IMR-90 (cell line): ENCODE data around the gene PHETA1. TPM values are rescaled to one million over a fixed set of nuclear protein-coding genes. Genes with fewer than 3 reads are reported as not detected.

Experiments
- ATAC-seq: fragments of 200-7000 bp; cut with Tn5 transposase; 2 replicates; pipeline ENCODE4 v1.9.1; 2020; ENCODE audit warnings: low read depth, mild to moderate bottlenecking, moderate library complexity
- BruUV-seq: library from RNA; stranded (reverse); fragments of 400-500 nt; replicated peaks from 2 replicates; lab custom pipeline; 2021; lab: Mats Ljungman, UMichigan
- CTCF ChIA-PET: fragments of 300-600 bp; formaldehyde crosslinking; extraction: SDS; loops from one replicate; lab custom pipeline; 2021; ENCODE audit warnings: antibody characterized with exemption; lab: Yijun Ruan, JAX
- POLR2A ChIA-PET: fragments of 300-600 bp; sonication (Branson Sonifier 250); formaldehyde crosslinking; loops from one replicate; lab custom pipeline; 2022; ENCODE audit warnings: antibody characterized with exemption; ENCODE audit not compliant: unreplicated experiment; lab: Charles Lee
- DNase-seq: peaks from one replicate; pipeline ENCODE4 v3.0.0; 2013
- H2AFZ ChIP-seq: replicated peaks from 2 replicates; pipeline ENCODE3; 2013; ENCODE audit warnings: low read length, mild to moderate bottlenecking; ENCODE audit not compliant: poor library complexity
- H2AK5ac ChIP-seq: 2 replicates; pipeline ENCODE4 v1.6.1; 2013; ENCODE audit warnings: low read depth, low read length, inconsistent platforms
- H2AK9ac ChIP-seq: replicated peaks from 2 replicates; pipeline ENCODE3; 2013; ENCODE audit warnings: mild to moderate bottlenecking, low read depth, low read length, moderate library complexity; ENCODE audit not compliant: poor library complexity
- H2BK120ac ChIP-seq: 2 replicates; pipeline ENCODE4 v1.6.1; 2013; ENCODE audit warnings: low read depth, low read length, inconsistent platforms
- H2BK15ac ChIP-seq: 3 replicates; pipeline ENCODE4 v1.6.1; 2013; ENCODE audit warnings: low read depth, low read length, inconsistent platforms
- H2BK20ac ChIP-seq: 2 replicates; pipeline ENCODE4 v1.6.1; 2013; ENCODE audit warnings: low read depth, mild to moderate bottlenecking, inconsistent platforms, low read length, moderate library complexity
- H2BK5ac ChIP-seq: 2 replicates; pipeline ENCODE4 v1.6.1; 2013; ENCODE audit warnings: mild to moderate bottlenecking, low read depth, low read length, inconsistent platforms; ENCODE audit not compliant: poor library complexity, severe bottlenecking
- H3K14ac ChIP-seq: replicated peaks from 2 replicates; pipeline ENCODE4 v1.6.1; 2013; ENCODE audit warnings: low read depth, low read length, inconsistent platforms
- H3K18ac ChIP-seq: 2 replicates; pipeline ENCODE4 v1.6.1; 2013; ENCODE audit warnings: low read depth, low read length, control low read depth
- H3K23ac ChIP-seq: 2 replicates; pipeline ENCODE4 v1.6.1; 2013; ENCODE audit warnings: low read depth, low read length, inconsistent platforms
- H3K27ac ChIP-seq: 2 replicates; pipeline ENCODE4 v1.5.1; 2013; ENCODE audit warnings: mild to moderate bottlenecking, control low read depth, low read length; ENCODE audit not compliant: insufficient read depth
- H3K27me3 ChIP-seq: 2 replicates; pipeline ENCODE4 v1.6.1; 2013; ENCODE audit warnings: low read length; ENCODE audit not compliant: control insufficient read depth, insufficient read depth
- H3K36me3 ChIP-seq: 2 replicates; pipeline ENCODE4 v1.6.1; 2013; ENCODE audit warnings: low read length, mixed read lengths; ENCODE audit not compliant: control insufficient read depth, insufficient read depth
- H3K4ac ChIP-seq: 2 replicates; pipeline ENCODE4 v1.6.1; 2013; ENCODE audit warnings: low read depth, low read length, inconsistent platforms
- H3K4me1 ChIP-seq: 2 replicates; pipeline ENCODE4 v1.6.1; 2013; ENCODE audit warnings: low read length, mixed read lengths; ENCODE audit not compliant: control insufficient read depth, insufficient read depth
- H3K4me2 ChIP-seq: 2 replicates; pipeline ENCODE4 v1.6.1; 2013; ENCODE audit warnings: low read depth, mild to moderate bottlenecking, control low read depth, low read length, moderate library complexity
- H3K4me3 ChIP-seq: 2 replicates; pipeline ENCODE4 v1.5.1; 2013; ENCODE audit warnings: low read depth, mild to moderate bottlenecking, control low read depth, low read length, moderate library complexity; ENCODE audit not compliant: insufficient read depth
- H3K56ac ChIP-seq: 2 replicates; pipeline ENCODE4 v1.6.1; 2013; ENCODE audit warnings: low read length, inconsistent platforms; ENCODE audit not compliant: insufficient read depth; ENCODE audit errors: extremely low read depth
- H3K79me1 ChIP-seq, 2 experiments: 2 replicates each; pipeline ENCODE4 v1.6.1; 2013; ENCODE audit warnings: low read length in 2 of 2, inconsistent platforms in 1 of 2, low read depth in 1 of 2
- H3K9ac ChIP-seq: 2 replicates; pipeline ENCODE4 v1.6.1; 2013; ENCODE audit warnings: low read depth, low read length, control low read depth
- H3K9me1 ChIP-seq: 2 replicates; pipeline ENCODE4 v1.6.1; 2013; ENCODE audit warnings: low read length, inconsistent platforms; ENCODE audit not compliant: insufficient read depth
- H3K9me3 ChIP-seq: 2 replicates; pipeline ENCODE4 v1.6.1; 2013; ENCODE audit warnings: low read length; ENCODE audit not compliant: control insufficient read depth, insufficient read depth
- H4K20me1 ChIP-seq: 2 replicates; pipeline ENCODE4 v1.6.1; 2013; ENCODE audit warnings: low read length, inconsistent platforms; ENCODE audit not compliant: insufficient read depth
- H4K5ac ChIP-seq: 2 replicates; pipeline ENCODE4 v1.6.1; 2013; ENCODE audit warnings: mild to moderate bottlenecking, low read depth, low read length, control low read depth
- H4K8ac ChIP-seq, 2 experiments: 2 replicates each; pipeline ENCODE4 v1.6.1; 2013; ENCODE audit warnings: low read depth in 2 of 2, low read length in 2 of 2, control low read depth in 1 of 2, inconsistent platforms in 1 of 2
- H4K91ac ChIP-seq: 2 replicates; pipeline ENCODE4 v1.6.1; 2013; ENCODE audit warnings: low read depth, low read length, inconsistent platforms; ENCODE audit not compliant: insufficient read depth
- BHLHE40 ChIP-seq: fragments of 150-350 bp; IDR thresholded peaks from 2 replicates; pipeline ENCODE4 v1.6.1; 2016; ENCODE audit warnings: mild to moderate bottlenecking, low read depth, low read length
- CEBPB ChIP-seq: IDR thresholded peaks from 2 replicates; pipeline ENCODE4 v1.6.1; 2012; ENCODE audit warnings: low read depth, low read length, improper control_type of control experiment
- FOS ChIP-seq: fragments of 150-350 bp; IDR thresholded peaks from 2 replicates; pipeline ENCODE4 v1.6.1; 2016; ENCODE audit warnings: low read depth, low read length
- MXI1 ChIP-seq: IDR thresholded peaks from 2 replicates; pipeline ENCODE4 v1.6.1; 2012; ENCODE audit warnings: low read depth, mild to moderate bottlenecking, low read length, moderate library complexity, borderline replicate concordance
- NFE2L2 ChIP-seq: fragments of 150-350 bp; IDR thresholded peaks from 2 replicates; pipeline ENCODE4 v1.6.1; 2016; ENCODE audit warnings: low read depth, mild to moderate bottlenecking, low read length
- RFX5 ChIP-seq: IDR thresholded peaks from 2 replicates; pipeline ENCODE4 v1.8.0; 2012; ENCODE audit warnings: low read depth, mild to moderate bottlenecking, low read length, moderate library complexity
- SMC3 ChIP-seq: fragments of 150-350 bp; IDR thresholded peaks from 2 replicates; pipeline ENCODE4 v1.6.1; 2016; ENCODE audit warnings: low read depth, mild to moderate bottlenecking, antibody characterized with exemption, low read length, moderate library complexity
- WGBS, 2 experiments: methylation state at CpG; one replicate each; pipeline versions ENCODE4 v1.1.5 to v1.1.7; 2013; ENCODE audit warnings: missing lambda C conversion rate in 2 of 2; ENCODE audit not compliant: insufficient read length in 1 of 2; ENCODE audit errors: extremely low coverage in 2 of 2; 5-methylcytosine and 5-hydroxymethylcytosine counted together
- dilution Hi-C: fragments of 300-500 bp; cut with HindIII; formaldehyde crosslinking; loops from one replicate; pipeline ENCODE4 v1.14.3; 2018; ENCODE audit warnings: low sequenced_read_pairs; ENCODE audit not compliant: unreplicated experiment
- in situ Hi-C: fragments of 300-500 bp; cut with MboI; formaldehyde crosslinking; loops from 3 replicates; pipeline ENCODE4 v1.14.3; 2019; ENCODE audit warnings: low sequenced_read_pairs, inconsistent platforms, mixed read lengths
- intact Hi-C: fragments of 100-400 bp; cut with micrococcal nuclease; formaldehyde crosslinking; loops from 2 replicates; pipeline ENCODE4 v1.10.0; 2022
- polyA plus RNA-seq, 3 experiments: library from polyadenylated mRNA; depleted of rRNA; stranded (reverse); fragments of >200 nt; gene quantifications; 2 replicates each; pipeline ENCODE4 v1.2.3, GENCODE V29; 2012; ENCODE audit warnings: low replicate concordance in 1 of 3
- total RNA-seq: library from RNA; depleted of rRNA; stranded (reverse); fragments of >200 nt; gene quantifications from 2 replicates; pipeline ENCODE4 v1.2.3, GENCODE V29; 2012

The PHETA1 gene
- total and polyA plus RNA-seq, 2 of the 4 experiments (the other 2 are of a cell fraction) = 3.2 to 6.6 TPM

- BruUV-seq = no TSS peak
Measured at GRCh38 chr12:111384596-111384995, 15.7 kb upstream of the PHETA1 start.

More at GRCh38 chr12:111384596-111384995, 15.7 kb upstream of the PHETA1 start:
- dilution Hi-C loops = no loop called here
- intact Hi-C loops = no loop called here
- H2BK20ac ChIP-seq = no peak overlapping the region
- H2BK120ac ChIP-seq = no peak overlapping the region
- 85% methylated on average over 4 of the region's 5 CpGs; no CpG with 5 or more reads in 1 of the 2 experiments for WGBS, 2 experiments
- no peak overlapping the region for H3K23ac ChIP-seq
- no peak overlapping the region for H2AK5ac ChIP-seq
- H2AK9ac ChIP-seq = no peak overlapping the region
- H3K9me3 ChIP-seq = no peaks in the 10 kb centered on the region
- no peak overlapping the region for H3K4me3 ChIP-seq
- in situ Hi-C loops = no loop called here
- ChIA-PET POLR2A (no interaction called here), CTCF (no interaction called here)
- no peak overlapping the region for H3K14ac ChIP-seq
- H3K27me3 ChIP-seq = peaks cover 30% of the 10 kb centered on the region
- H2AFZ ChIP-seq = no peak overlapping the region
- H3K18ac ChIP-seq = no peak overlapping the region
- H3K4me1 ChIP-seq = no peaks in the 10 kb centered on the region
- H4K8ac ChIP-seq = no peak overlapping the region
- DNase-seq (no peak), ATAC-seq (no peak)
- no peak overlapping the region for H2BK5ac ChIP-seq
- no peak overlapping the region for H4K5ac ChIP-seq
- H4K91ac ChIP-seq = no peak overlapping the region
- no peaks in the 10 kb centered on the region for H3K36me3 ChIP-seq
- H3K56ac ChIP-seq = no peak overlapping the region
- no peak overlapping the region for H3K4me2 ChIP-seq
- H3K4ac ChIP-seq = no peak overlapping the region
- no peak overlapping the region for H3K9ac ChIP-seq
- no peak overlapping the region for H2BK15ac ChIP-seq
- no peaks in the 10 kb centered on the region for H3K79me1 ChIP-seq
- no peaks in the 10 kb centered on the region for H4K20me1 ChIP-seq
- H3K9me1 ChIP-seq = 0 out of 2 replicates have a peak, but pooled peaks cover 4% of the 10 kb centered on the region
- TF ChIP-seq FOS = no peak
- no peak for TF ChIP-seq RFX5
- no peak for TF ChIP-seq NFE2L2
- TF ChIP-seq MXI1 = no peak
- TF ChIP-seq BHLHE40 = no peak
- no peak for TF ChIP-seq CEBPB
- no peak for TF ChIP-seq SMC3
- H3K27ac ChIP-seq = no peak overlapping the region
